Astrocyte (in vitro differentiated cells and primary cell): Measurements from ENCODE around the gene NFATC1. TPM values are rescaled to one million over a fixed set of nuclear protein-coding genes. Genes with fewer than 3 reads are reported as not detected.

ENCODE experiments used
- DNase-seq: peaks from one replicate; pipeline ENCODE4 v3.0.0-alpha.2; 2010; ENCODE audit warnings: low read depth
- FAIRE-seq: peaks from 2 replicates; lab custom pipeline; 2011; peaks lifted over from hg19 to GRCh38; lab: Jason Lieb, UNC
- H2AFZ ChIP-seq: 2 replicates; pipeline ENCODE4 v1.6.0; 2012; ENCODE audit warnings: low read depth, low read length, inconsistent platforms
- H3K27ac ChIP-seq: 2 replicates; pipeline ENCODE4 v1.5.1; 2011; ENCODE audit warnings: low read depth, low read length, inconsistent platforms
- H3K27me3 ChIP-seq: 2 replicates; pipeline ENCODE4 v1.6.0; 2011; ENCODE audit warnings: low read length, inconsistent platforms; ENCODE audit not compliant: insufficient read depth
- H3K36me3 ChIP-seq: 2 replicates; pipeline ENCODE4 v1.5.1; 2011; ENCODE audit warnings: low read length, inconsistent platforms; ENCODE audit not compliant: insufficient read depth
- H3K4me1 ChIP-seq: 2 replicates; pipeline ENCODE4 v1.5.1; 2011; ENCODE audit warnings: low read length, inconsistent platforms; ENCODE audit not compliant: insufficient read depth
- H3K4me2 ChIP-seq: 2 replicates; pipeline ENCODE4 v1.6.0; 2012; ENCODE audit warnings: low read length, inconsistent platforms
- H3K4me3 ChIP-seq: 2 replicates; pipeline ENCODE4 v1.5.1; 2011; ENCODE audit warnings: low read depth, mild to moderate bottlenecking, low read length, inconsistent platforms; ENCODE audit not compliant: insufficient read depth
- H3K79me2 ChIP-seq: 2 replicates; pipeline ENCODE4 v1.6.0; 2012; ENCODE audit warnings: mild to moderate bottlenecking, low read length, inconsistent platforms; ENCODE audit not compliant: insufficient read depth
- H3K9ac ChIP-seq: 2 replicates; pipeline ENCODE4 v1.6.0; 2012; ENCODE audit warnings: mild to moderate bottlenecking, low read length, inconsistent platforms
- H3K9me3 ChIP-seq: 2 replicates; pipeline ENCODE4 v1.5.1; 2012; ENCODE audit warnings: low read depth, mild to moderate bottlenecking, low read length, inconsistent platforms; ENCODE audit not compliant: insufficient read depth
- H4K20me1 ChIP-seq: 2 replicates; pipeline ENCODE4 v1.6.0; 2012; ENCODE audit warnings: low read length, inconsistent platforms; ENCODE audit not compliant: insufficient read depth
- H3K27ac Mint-ChIP-seq: one replicate; pipeline ENCODE4 v1.8.0; 2021; ENCODE audit warnings: mild to moderate bottlenecking, mixed read lengths; ENCODE audit not compliant: unreplicated experiment
- H3K27me3 Mint-ChIP-seq: one replicate; pipeline ENCODE4 v1.8.0; 2021; ENCODE audit warnings: low read depth, mixed read lengths; ENCODE audit not compliant: unreplicated experiment
- H3K36me3 Mint-ChIP-seq: one replicate; pipeline ENCODE4 v1.8.0; 2021; ENCODE audit warnings: low read depth, mixed read lengths; ENCODE audit not compliant: unreplicated experiment
- H3K4me1 Mint-ChIP-seq: one replicate; pipeline ENCODE4 v1.8.0; 2021; ENCODE audit warnings: low read depth, mixed read lengths; ENCODE audit not compliant: unreplicated experiment
- H3K4me3 Mint-ChIP-seq: one replicate; pipeline ENCODE4 v1.8.0; 2021; ENCODE audit warnings: mild to moderate bottlenecking, moderate library complexity, mixed read lengths; ENCODE audit not compliant: unreplicated experiment
- H3K9me3 Mint-ChIP-seq: one replicate; pipeline ENCODE4 v1.8.0; 2021; ENCODE audit warnings: mild to moderate bottlenecking, mixed read lengths; ENCODE audit not compliant: unreplicated experiment
- CTCF ChIP-seq: IDR thresholded peaks from 2 replicates; pipeline ENCODE4 v1.5.1; 2011; ENCODE audit warnings: low read depth, mild to moderate bottlenecking, inconsistent platforms, low read length, moderate library complexity; ENCODE audit not compliant: insufficient read depth
- EZH2 ChIP-seq: IDR thresholded peaks from 2 replicates; pipeline ENCODE4 v1.6.1; 2012; ENCODE audit warnings: mild to moderate bottlenecking, low read length, inconsistent platforms; ENCODE audit not compliant: insufficient read depth
- total RNA-seq: library from RNA; stranded (reverse); gene quantifications from 2 replicates; pipeline ENCODE4 v1.2.1, GENCODE V29; 2021

NFATC1 gene
- total RNA-seq, 1 donor from 2014 or later = 11.0 TPM

GRCh38 chr18:79469751-79470505 is 74.2 kb downstream of the NFATC1 start:
- Mint-ChIP-seq H3K9me3 (no peaks in the 10 kb centered on the region), H3K36me3 (peaks cover 9% of the 10 kb centered on the region), H3K4me3 (no peak overlapping the region), H3K27ac (no peak overlapping the region), H3K4me1 (peaks cover 9% of the 10 kb centered on the region), H3K27me3 (peaks cover 10% of the 10 kb centered on the region)
- H3K36me3 ChIP-seq = no peaks in the 10 kb centered on the region
- H3K4me1 ChIP-seq = peaks cover 4% of the 10 kb centered on the region
- no peaks in the 10 kb centered on the region for H4K20me1 ChIP-seq
- H2AFZ ChIP-seq = no peak overlapping the region
- DNase-seq (no peak), FAIRE-seq (no peak)
- no peak overlapping the region for H3K9ac ChIP-seq
- H3K79me2 ChIP-seq = no peaks in the 10 kb centered on the region
- H3K27me3 ChIP-seq = peaks cover 6% of the 10 kb centered on the region
- no peak overlapping the region for H3K27ac ChIP-seq
- H3K4me3 ChIP-seq = no peak overlapping the region
- TF ChIP-seq CTCF (no peak), EZH2 (no peak)
- peaks cover 2% of the 10 kb centered on the region for H3K9me3 ChIP-seq
- H3K4me2 ChIP-seq = no peak overlapping the region

- Histone ChIP-seq H4K20me1 (no peaks in the 10 kb centered on the region), H3K9ac (no peak overlapping the region), H2AFZ (no peak overlapping the region), H3K79me2 (no peaks in the 10 kb centered on the region), H3K4me3 (no peak overlapping the region), H3K27ac (no peak overlapping the region), H3K4me2 (no peak overlapping the region), H3K9me3 (peaks cover 8% of the 10 kb centered on the region), H3K4me1 (peaks cover 4% of the 10 kb centered on the region), H3K36me3 (no peaks in the 10 kb centered on the region), H3K27me3 (peaks cover 6% of the 10 kb centered on the region)
- no peak for TF ChIP-seq EZH2
- no peak for TF ChIP-seq CTCF
- no peaks in the 10 kb centered on the region for H3K9me3 Mint-ChIP-seq
- no peak for FAIRE-seq
- H3K27ac Mint-ChIP-seq = no peak overlapping the region
- no peak overlapping the region for H3K4me3 Mint-ChIP-seq
- DNase-seq = no peak
- H3K27me3 Mint-ChIP-seq = peaks cover 10% of the 10 kb centered on the region
- peaks cover 9% of the 10 kb centered on the region for H3K36me3 Mint-ChIP-seq
- peaks cover 9% of the 10 kb centered on the region for H3K4me1 Mint-ChIP-seq
Observed at GRCh38 chr18:79470547-79470946, 74.8 kb downstream of the NFATC1 start.

- Mint-ChIP-seq H3K4me1 (peaks cover 9% of the 10 kb centered on the region), H3K36me3 (peaks cover 9% of the 10 kb centered on the region), H3K27ac (peak overlapping the region; percentile 26), H3K4me3 (no peak overlapping the region), H3K9me3 (no peaks in the 10 kb centered on the region), H3K27me3 (peaks cover 10% of the 10 kb centered on the region)
- Histone ChIP-seq H2AFZ (no peak overlapping the region), H3K36me3 (no peaks in the 10 kb centered on the region), H3K4me3 (no peak overlapping the region), H3K27me3 (peaks cover 6% of the 10 kb centered on the region), H4K20me1 (no peaks in the 10 kb centered on the region), H3K9me3 (peaks cover 8% of the 10 kb centered on the region), H3K4me2 (no peak overlapping the region), H3K27ac (no peak overlapping the region), H3K9ac (no peak overlapping the region), H3K4me1 (peaks cover 4% of the 10 kb centered on the region), H3K79me2 (no peaks in the 10 kb centered on the region)
- DNase-seq = no peak
- FAIRE-seq = no peak
- no peak for TF ChIP-seq EZH2
- no peak for TF ChIP-seq CTCF
Observed at GRCh38 chr18:79471046-79471445, 75.3 kb downstream of the NFATC1 start.
